Hepatocyte (in vitro differentiated cells): ENCODE results near the gene BRD3.

Experiments used
- EZH2 ChIP-seq: fragments of 200-600 bp; sonication (generic); IDR thresholded peaks from 2 replicates; pipeline ENCODE4 v1.6.1; 2016; ENCODE audit warnings: antibody characterized with exemption, mild to moderate bottlenecking, borderline replicate concordance
- EZH2phosphoT487 ChIP-seq: fragments of 200-600 bp; sonication (generic); IDR thresholded peaks from one replicate; pipeline ENCODE4 v1.6.1; 2018; ENCODE audit warnings: antibody characterized with exemption, mild to moderate bottlenecking, low read depth, moderate library complexity; ENCODE audit not compliant: unreplicated experiment, severe bottlenecking

DNA sequence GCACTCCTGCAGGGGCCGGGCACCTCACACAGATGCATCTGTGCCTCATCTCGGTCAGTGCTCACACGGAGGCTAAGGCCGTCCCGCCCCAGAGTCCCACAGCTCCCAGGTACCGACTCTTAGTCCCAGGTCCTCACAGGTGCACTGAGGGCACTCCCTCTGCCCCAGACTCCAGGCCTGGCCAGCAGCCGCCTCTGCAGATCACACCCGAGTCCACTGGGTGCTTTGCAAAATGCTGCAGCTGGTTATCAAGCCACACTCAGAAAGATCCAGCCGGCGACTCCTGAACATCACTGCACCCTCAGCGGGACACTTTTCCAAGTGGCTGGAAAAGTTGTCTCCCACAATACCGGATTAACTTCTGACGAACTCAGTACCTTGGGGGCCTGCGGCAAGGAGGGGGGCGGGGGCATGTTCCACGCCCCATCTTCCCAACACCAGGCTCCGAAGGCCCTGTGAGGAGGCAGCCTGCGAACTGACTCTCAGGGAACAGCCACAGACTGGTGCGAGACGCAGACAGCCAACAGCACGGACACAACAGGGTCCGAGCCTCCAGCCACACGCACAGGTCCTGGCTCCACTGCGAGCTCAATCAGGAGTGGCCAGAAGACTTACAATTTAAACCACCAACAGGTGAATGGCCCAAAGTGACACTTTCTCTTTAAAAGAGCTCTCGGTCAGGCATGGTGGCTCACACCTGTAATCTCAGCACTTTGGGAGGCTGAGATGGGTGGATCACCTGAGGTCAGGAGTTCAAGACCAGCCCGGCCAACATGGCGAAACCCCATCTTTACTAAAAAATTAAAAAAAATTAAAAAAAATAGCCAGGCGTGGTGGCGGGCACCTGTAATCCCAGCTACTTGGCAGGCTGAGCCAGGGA lies 4.0 kb downstream of the BRD3 start:
- TF ChIP-seq EZH2 (no peak), EZH2phosphoT487 (no peak)
